8988T (cell line): ENCODE data around the gene COX8A.
"Not testable (repeated sequence)": the region's sequence is repeated elsewhere in the genome, so short reads cannot be mapped to it uniquely, and the experiment has no call there.

Experiments
- DNase-seq: peaks from one replicate; pipeline ENCODE4 v3.0.0; 2011

The COX8A gene

GRCh38 chr11:63970902-63971301 is 3.5 kb upstream of the COX8A start:
- no peak for DNase-seq

- not testable (repeated sequence) for DNase-seq
Observed at GRCh38 chr11:63973912-63974258, 535 bp upstream of the COX8A start.

- DNase-seq: no peak
Observed at GRCh38 chr11:63978551-63979239, 4.3 kb downstream of the COX8A start.

- DNase-seq: no peak
Observed at GRCh38 chr11:63979426-63979825, 5.0 kb downstream of the COX8A start.

GRCh38 chr11:63985812-63986155 is 11.4 kb downstream of the COX8A start:
- no peak for DNase-seq

GRCh38 chr11:63986156-63986931 is 11.9 kb downstream of the COX8A start, which contains the start of gene OTUB1:
OTUB1 (plus strand) TSS chr11:63986438; CDS start chr11:63986457, 19 bp downstream.
- DNase-seq: peak; percentile 95

GRCh38 chr11:63986932-63987513 is 12.6 kb downstream of the COX8A start:
- no peak for DNase-seq

- no peak for DNase-seq
Observed at GRCh38 chr11:63991558-63991957, 17.1 kb downstream of the COX8A start.

- DNase-seq: no peak
Observed at GRCh38 chr11:63993100-63993499, 18.7 kb downstream of the COX8A start.

GRCh38 chr11:63993993-63994392 is 19.6 kb downstream of the COX8A start:
- no peak for DNase-seq

GRCh38 chr11:63996512-63996911 is 22.1 kb downstream of the COX8A start:
- DNase-seq: peak; percentile 66

GRCh38 chr11:63997104-63997700 is 22.8 kb downstream of the COX8A start:
- no peak for DNase-seq

GRCh38 chr11:63997801-63998337 is 23.4 kb downstream of the COX8A start:
- peak; percentile 66 for DNase-seq

GRCh38 chr11:63998558-63999348 is 24.3 kb downstream of the COX8A start:
- peak; percentile 75 for DNase-seq

GRCh38 chr11:63999349-64000025 is 25.1 kb downstream of the COX8A start:
- DNase-seq: peak; percentile 89

- no peak for DNase-seq
Observed at GRCh38 chr11:64000026-64000739, 25.8 kb downstream of the COX8A start.

GRCh38 chr11:64000740-64001483 is 26.5 kb downstream of the COX8A start:
- DNase-seq: no peak

GRCh38 chr11:64001484-64002420 is 27.3 kb downstream of the COX8A start:
- peak; percentile 66 for DNase-seq
